ENCODE measurements around the gene RANGRF.
A peak's percentile ranks its signal among the peaks of the same experiment; 100 is the strongest.

The RANGRF gene

GRCh38 chr17:8326511-8327302 lies 38.2 kb downstream of the RANGRF start:
- TF ChIP-seq YY1 (IDR thresholded peaks at IDR 0.05; ENCODE audit: insufficient read depth, insufficient read length) (no peak), ZNF274 (IDR thresholded peaks at IDR 0.05; ENCODE audit: low read depth, low read length) (no peak), SUZ12 (IDR thresholded peaks at IDR 0.05; ENCODE audit: extremely low read depth, insufficient read depth, insufficient read length) (no peak)
- H3K4me1 ChIP-seq (ENCODE audit: insufficient read depth, insufficient read length) = no peaks in the 10 kb centered on the region
- H3K9ac ChIP-seq (ENCODE audit: insufficient read length, low read depth) = peak overlapping the region; percentile 84
- H3K36me3 ChIP-seq (ENCODE audit: insufficient read depth, insufficient read length, low read length) = no peaks in the 10 kb centered on the region
- H3K27me3 ChIP-seq (ENCODE audit: insufficient read depth, insufficient read length) = peaks cover 15% of the 10 kb centered on the region
- H3K9me3 ChIP-seq (ENCODE audit: insufficient read depth, low read length) = no peaks in the 10 kb centered on the region
- peak overlapping the region; percentile 59 for H3K4me3 ChIP-seq (ENCODE audit: insufficient read length, low read depth)
- no peak for DNase-seq (ENCODE audit: low read depth, low spot score)

GRCh38 chr17:8327303-8327649 lies 38.8 kb downstream of the RANGRF start:
- peak overlapping the region; percentile 59 for H3K4me3 ChIP-seq (ENCODE audit: insufficient read length, low read depth)
- peak overlapping the region; percentile 84 for H3K9ac ChIP-seq (ENCODE audit: insufficient read length, low read depth)
- no peak for DNase-seq (ENCODE audit: low read depth, low spot score)

GRCh38 chr17:8332128-8332527 lies 43.7 kb downstream of the RANGRF start:
- TF ChIP-seq YY1 (IDR thresholded peaks at IDR 0.05; ENCODE audit: insufficient read depth, insufficient read length) (no peak), SUZ12 (IDR thresholded peaks at IDR 0.05; ENCODE audit: extremely low read depth, insufficient read depth, insufficient read length) (no peak), ZNF274 (IDR thresholded peaks at IDR 0.05; ENCODE audit: low read depth, low read length) (no peak)
- no peaks in the 10 kb centered on the region for H3K36me3 ChIP-seq (ENCODE audit: insufficient read depth, insufficient read length, low read length)
- no peak overlapping the region for H3K9ac ChIP-seq (ENCODE audit: insufficient read length, low read depth)
- H3K27me3 ChIP-seq (ENCODE audit: insufficient read depth, insufficient read length) = peaks cover 9% of the 10 kb centered on the region
- H3K4me1 ChIP-seq (ENCODE audit: insufficient read depth, insufficient read length) = peaks cover 3% of the 10 kb centered on the region
- H3K9me3 ChIP-seq (ENCODE audit: insufficient read depth, low read length) = no peaks in the 10 kb centered on the region
- no peak for DNase-seq (ENCODE audit: low read depth, low spot score)
- H3K4me3 ChIP-seq (ENCODE audit: insufficient read length, low read depth) = no peak overlapping the region

More at GRCh38 chr17:8327303-8327649, 38.8 kb downstream of the RANGRF start:
- H3K27me3 ChIP-seq (ENCODE audit: insufficient read depth, insufficient read length) = peaks cover 15% of the 10 kb centered on the region
- H3K36me3 ChIP-seq (ENCODE audit: insufficient read depth, insufficient read length, low read length) = no peaks in the 10 kb centered on the region
- TF ChIP-seq YY1 (IDR thresholded peaks at IDR 0.05; ENCODE audit: insufficient read depth, insufficient read length) (no peak), ZNF274 (IDR thresholded peaks at IDR 0.05; ENCODE audit: low read depth, low read length) (no peak), SUZ12 (IDR thresholded peaks at IDR 0.05; ENCODE audit: extremely low read depth, insufficient read depth, insufficient read length) (no peak)
- H3K9me3 ChIP-seq (ENCODE audit: insufficient read depth, low read length) = no peaks in the 10 kb centered on the region
- no peaks in the 10 kb centered on the region for H3K4me1 ChIP-seq (ENCODE audit: insufficient read depth, insufficient read length)

- Histone ChIP-seq H3K4me1 (ENCODE audit: insufficient read depth, insufficient read length) (peaks cover 3% of the 10 kb centered on the region), H3K36me3 (ENCODE audit: insufficient read depth, insufficient read length, low read length) (no peaks in the 10 kb centered on the region), H3K27me3 (ENCODE audit: insufficient read depth, insufficient read length) (peaks cover 3% of the 10 kb centered on the region), H3K9me3 (ENCODE audit: insufficient read depth, low read length) (no peaks in the 10 kb centered on the region), H3K9ac (ENCODE audit: insufficient read length, low read depth) (no peak overlapping the region), H3K4me3 (ENCODE audit: insufficient read length, low read depth) (no peak overlapping the region)
- no peak for TF ChIP-seq YY1 (IDR thresholded peaks at IDR 0.05; ENCODE audit: insufficient read depth, insufficient read length)
- no peak for DNase-seq (ENCODE audit: low read depth, low spot score)
Observed at GRCh38 chr17:8332688-8333087, 44.2 kb downstream of the RANGRF start.

- H3K4me1 ChIP-seq (ENCODE audit: insufficient read depth, insufficient read length) = peaks cover 3% of the 10 kb centered on the region
- no peak overlapping the region for H3K4me3 ChIP-seq (ENCODE audit: insufficient read length, low read depth)
- no peaks in the 10 kb centered on the region for H3K36me3 ChIP-seq (ENCODE audit: insufficient read depth, insufficient read length, low read length)
- DNase-seq (ENCODE audit: low read depth, low spot score) = no peak
- no peak overlapping the region for H3K9ac ChIP-seq (ENCODE audit: insufficient read length, low read depth)
- H3K27me3 ChIP-seq (ENCODE audit: insufficient read depth, insufficient read length) = no peaks in the 10 kb centered on the region
- no peaks in the 10 kb centered on the region for H3K9me3 ChIP-seq (ENCODE audit: insufficient read depth, low read length)
- TF ChIP-seq SUZ12 (IDR thresholded peaks at IDR 0.05; ENCODE audit: extremely low read depth, insufficient read depth, insufficient read length) = no peak
- TF ChIP-seq ZNF274 (IDR thresholded peaks at IDR 0.05; ENCODE audit: low read depth, low read length) = no peak
- no peak for TF ChIP-seq YY1 (IDR thresholded peaks at IDR 0.05; ENCODE audit: insufficient read depth, insufficient read length)
Observed at GRCh38 chr17:8333281-8333680, 44.8 kb downstream of the RANGRF start.

GRCh38 chr17:8337802-8338752 lies 49.6 kb downstream of the RANGRF start:
- DNase-seq (ENCODE audit: low read depth, low spot score) = no peak
- H3K27me3 ChIP-seq (ENCODE audit: insufficient read depth, insufficient read length) = no peaks in the 10 kb centered on the region
- no peaks in the 10 kb centered on the region for H3K9me3 ChIP-seq (ENCODE audit: insufficient read depth, low read length)
- H3K4me3 ChIP-seq (ENCODE audit: insufficient read length, low read depth) = no peak overlapping the region
- no peak overlapping the region for H3K9ac ChIP-seq (ENCODE audit: insufficient read length, low read depth)
- no peak for TF ChIP-seq SUZ12 (IDR thresholded peaks at IDR 0.05; ENCODE audit: extremely low read depth, insufficient read depth, insufficient read length)
- H3K4me1 ChIP-seq (ENCODE audit: insufficient read depth, insufficient read length) = peaks cover 4% of the 10 kb centered on the region
- no peaks in the 10 kb centered on the region for H3K36me3 ChIP-seq (ENCODE audit: insufficient read depth, insufficient read length, low read length)

- no peaks in the 10 kb centered on the region for H3K27me3 ChIP-seq (ENCODE audit: insufficient read depth, insufficient read length)
- no peaks in the 10 kb centered on the region for H3K36me3 ChIP-seq (ENCODE audit: insufficient read depth, insufficient read length, low read length)
- no peak overlapping the region for H3K4me3 ChIP-seq (ENCODE audit: insufficient read length, low read depth)
- peaks cover 4% of the 10 kb centered on the region for H3K4me1 ChIP-seq (ENCODE audit: insufficient read depth, insufficient read length)
- TF ChIP-seq ZNF274 (IDR thresholded peaks at IDR 0.05; ENCODE audit: low read depth, low read length) (no peak), YY1 (IDR thresholded peaks at IDR 0.05; ENCODE audit: insufficient read depth, insufficient read length) (no peak), SUZ12 (IDR thresholded peaks at IDR 0.05; ENCODE audit: extremely low read depth, insufficient read depth, insufficient read length) (no peak)
- H3K9me3 ChIP-seq (ENCODE audit: insufficient read depth, low read length) = no peaks in the 10 kb centered on the region
- H3K9ac ChIP-seq (ENCODE audit: insufficient read length, low read depth) = no peak overlapping the region
- no peak for DNase-seq (ENCODE audit: low read depth, low spot score)
Observed at GRCh38 chr17:8338753-8339140, 50.3 kb downstream of the RANGRF start.
